NOMO-1 treated with DMSO at 0.1 percent for 48 hours (cell line): ENCODE results near the gene TDRD1.
A peak's percentile ranks its signal among the peaks of the same experiment; 100 is the strongest.
"Not testable (repeated sequence)": the region's sequence is repeated elsewhere in the genome, so short reads cannot be mapped to it uniquely, and the experiment has no call there.

Source experiments
- DNase-seq: peaks from one replicate; lab custom pipeline; 2025; ENCODE audit not compliant: unreplicated experiment; lab: John Stamatoyannopoulos, UW

The TDRD1 gene, protein sequence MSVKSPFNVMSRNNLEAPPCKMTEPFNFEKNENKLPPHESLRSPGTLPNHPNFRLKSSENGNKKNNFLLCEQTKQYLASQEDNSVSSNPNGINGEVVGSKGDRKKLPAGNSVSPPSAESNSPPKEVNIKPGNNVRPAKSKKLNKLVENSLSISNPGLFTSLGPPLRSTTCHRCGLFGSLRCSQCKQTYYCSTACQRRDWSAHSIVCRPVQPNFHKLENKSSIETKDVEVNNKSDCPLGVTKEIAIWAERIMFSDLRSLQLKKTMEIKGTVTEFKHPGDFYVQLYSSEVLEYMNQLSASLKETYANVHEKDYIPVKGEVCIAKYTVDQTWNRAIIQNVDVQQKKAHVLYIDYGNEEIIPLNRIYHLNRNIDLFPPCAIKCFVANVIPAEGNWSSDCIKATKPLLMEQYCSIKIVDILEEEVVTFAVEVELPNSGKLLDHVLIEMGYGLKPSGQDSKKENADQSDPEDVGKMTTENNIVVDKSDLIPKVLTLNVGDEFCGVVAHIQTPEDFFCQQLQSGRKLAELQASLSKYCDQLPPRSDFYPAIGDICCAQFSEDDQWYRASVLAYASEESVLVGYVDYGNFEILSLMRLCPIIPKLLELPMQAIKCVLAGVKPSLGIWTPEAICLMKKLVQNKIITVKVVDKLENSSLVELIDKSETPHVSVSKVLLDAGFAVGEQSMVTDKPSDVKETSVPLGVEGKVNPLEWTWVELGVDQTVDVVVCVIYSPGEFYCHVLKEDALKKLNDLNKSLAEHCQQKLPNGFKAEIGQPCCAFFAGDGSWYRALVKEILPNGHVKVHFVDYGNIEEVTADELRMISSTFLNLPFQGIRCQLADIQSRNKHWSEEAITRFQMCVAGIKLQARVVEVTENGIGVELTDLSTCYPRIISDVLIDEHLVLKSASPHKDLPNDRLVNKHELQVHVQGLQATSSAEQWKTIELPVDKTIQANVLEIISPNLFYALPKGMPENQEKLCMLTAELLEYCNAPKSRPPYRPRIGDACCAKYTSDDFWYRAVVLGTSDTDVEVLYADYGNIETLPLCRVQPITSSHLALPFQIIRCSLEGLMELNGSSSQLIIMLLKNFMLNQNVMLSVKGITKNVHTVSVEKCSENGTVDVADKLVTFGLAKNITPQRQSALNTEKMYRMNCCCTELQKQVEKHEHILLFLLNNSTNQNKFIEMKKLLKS

DNA sequence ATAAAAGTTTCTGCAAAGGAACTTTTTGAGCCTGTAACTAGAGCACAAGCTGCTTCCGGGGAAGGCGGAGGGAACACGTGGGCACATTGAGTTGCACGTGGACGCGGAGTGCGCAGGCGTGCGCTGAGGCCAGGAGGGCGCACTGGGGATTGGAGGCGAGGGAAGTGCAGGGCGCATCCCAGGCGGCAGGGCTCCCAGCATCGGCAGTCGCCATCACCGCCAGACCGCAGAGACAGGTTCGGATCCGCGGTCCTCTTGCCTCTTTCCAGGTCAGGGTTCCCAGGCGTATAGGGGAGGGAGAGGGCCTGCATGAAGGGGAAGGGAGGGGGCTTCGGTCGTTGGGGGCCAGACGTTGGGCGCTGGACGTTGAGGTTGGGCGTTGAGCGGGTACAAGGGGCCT is at the start of gene TDRD1:
Gene TDRD1 (plus strand): TSS at position 206 of the 400 bp plus-strand sequence. CDS start 8,479 bp downstream, outside the sequence.
- DNase-seq: no peak

DNA sequence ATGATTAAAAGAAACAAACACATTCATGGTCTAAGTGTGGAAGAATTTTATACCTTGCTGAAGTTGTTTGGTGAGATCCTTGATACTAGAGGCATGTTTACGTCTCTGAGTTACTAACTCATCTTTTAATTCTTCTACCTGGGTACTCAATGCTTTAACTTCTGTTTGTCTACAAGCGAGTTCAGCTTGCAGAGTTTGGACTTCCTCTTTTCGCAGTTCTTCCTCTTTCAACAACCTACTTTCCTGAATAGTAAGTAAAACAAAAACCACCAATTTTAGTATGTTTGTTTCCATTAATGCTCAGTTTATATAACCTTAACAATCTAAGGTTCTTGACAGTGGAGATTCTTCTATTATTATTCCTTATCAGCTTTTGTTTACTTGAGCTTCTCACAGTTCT is 48.1 kb upstream of the TDRD1 start:
- DNase-seq: peak; percentile 86

DNA sequence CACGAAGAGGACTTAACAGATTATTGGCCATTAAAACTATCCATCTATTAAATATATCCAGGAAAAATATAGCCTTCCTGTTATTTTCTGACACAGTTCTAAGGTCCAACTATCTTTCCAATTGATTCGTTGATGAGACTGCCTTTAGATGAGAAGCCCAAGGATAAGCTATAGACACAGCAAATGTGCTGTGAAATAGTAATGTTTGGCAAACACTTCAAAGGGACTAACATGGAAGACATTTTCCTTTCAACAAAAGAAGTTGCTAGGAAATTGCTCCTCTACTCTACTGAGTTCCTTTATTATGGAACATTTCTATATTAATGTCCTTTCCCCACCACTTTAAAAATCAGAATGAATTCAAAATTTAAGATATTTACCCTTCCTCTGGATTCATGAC is 43.7 kb upstream of the TDRD1 start:
- DNase-seq: no peak

DNA sequence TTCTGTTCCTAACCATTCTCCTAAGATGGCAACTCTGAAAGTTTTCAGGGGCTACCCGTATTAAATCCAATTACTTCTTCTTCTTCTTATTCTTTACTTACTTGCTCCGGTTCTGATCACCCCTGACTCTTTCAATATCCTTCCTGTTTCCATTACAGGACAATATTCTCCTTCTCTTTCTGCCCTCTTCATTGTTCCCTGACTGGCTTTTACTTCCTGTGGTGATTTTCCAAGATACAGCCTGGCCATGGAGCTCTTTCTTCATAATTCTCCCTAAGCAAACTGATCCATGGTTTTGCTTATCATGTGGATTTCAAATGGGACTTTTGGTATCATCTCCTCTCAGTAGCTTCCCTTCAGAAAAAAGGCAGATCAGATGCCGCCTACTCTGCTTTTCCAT is 40.6 kb upstream of the TDRD1 start:
- no peak for DNase-seq

DNA sequence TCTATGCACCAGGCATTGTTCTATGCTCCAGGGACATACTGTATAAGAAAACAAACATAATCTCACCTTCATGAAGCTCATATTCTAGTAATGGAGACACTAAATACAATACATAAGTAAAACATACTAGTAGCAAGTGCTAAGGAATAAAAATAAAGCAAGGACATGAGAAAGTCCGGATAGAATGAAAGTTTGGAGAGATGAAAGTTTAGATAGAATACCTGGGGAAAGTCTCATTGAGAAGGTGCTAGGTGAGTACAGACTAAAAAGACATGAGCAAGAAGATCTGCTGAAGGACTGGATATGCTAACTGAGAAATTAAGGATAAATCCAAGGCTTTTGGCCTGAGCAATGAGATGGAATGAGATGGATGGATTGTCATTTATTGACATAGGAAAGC is 39.1 kb upstream of the TDRD1 start:
- no peak for DNase-seq

DNA sequence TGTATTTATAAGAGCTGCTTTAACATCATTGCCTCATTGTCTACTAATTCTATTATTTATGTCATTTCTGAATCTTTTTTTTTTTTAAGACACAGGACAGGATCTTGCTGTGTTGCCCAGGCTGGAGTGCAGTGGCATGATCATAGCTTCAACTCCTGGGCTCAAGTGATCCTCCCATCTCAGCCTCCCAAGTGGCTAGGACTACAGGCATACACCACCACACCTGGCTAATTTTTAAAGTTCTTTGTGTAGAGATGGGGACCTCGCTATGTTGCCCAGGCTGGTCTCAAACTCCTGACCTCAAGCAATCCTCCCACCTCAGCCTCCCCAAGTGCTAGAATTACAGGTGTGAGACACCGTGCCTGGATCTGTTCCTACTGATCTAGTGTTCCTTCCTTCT is 38.3 kb upstream of the TDRD1 start:
- DNase-seq: not testable (repeated sequence)

DNA sequence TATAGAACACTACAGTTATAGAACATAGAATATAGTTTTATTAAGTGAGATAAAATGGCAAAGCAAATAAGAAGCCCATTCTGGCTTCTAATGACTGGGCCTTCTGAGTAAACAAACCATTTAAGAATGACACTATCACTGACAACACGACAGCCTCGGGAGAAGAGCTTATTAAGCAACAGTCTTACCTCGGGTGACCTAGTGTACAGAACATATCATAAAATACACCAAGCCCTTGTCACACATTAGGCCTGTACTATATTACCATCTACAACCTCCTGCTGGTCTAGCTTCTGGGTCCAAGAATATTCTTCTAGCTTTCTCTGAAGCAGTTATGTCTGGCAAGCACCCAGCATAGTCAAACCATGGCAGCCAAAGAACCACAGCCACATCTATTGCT is 37.1 kb upstream of the TDRD1 start:
- no peak for DNase-seq

DNA sequence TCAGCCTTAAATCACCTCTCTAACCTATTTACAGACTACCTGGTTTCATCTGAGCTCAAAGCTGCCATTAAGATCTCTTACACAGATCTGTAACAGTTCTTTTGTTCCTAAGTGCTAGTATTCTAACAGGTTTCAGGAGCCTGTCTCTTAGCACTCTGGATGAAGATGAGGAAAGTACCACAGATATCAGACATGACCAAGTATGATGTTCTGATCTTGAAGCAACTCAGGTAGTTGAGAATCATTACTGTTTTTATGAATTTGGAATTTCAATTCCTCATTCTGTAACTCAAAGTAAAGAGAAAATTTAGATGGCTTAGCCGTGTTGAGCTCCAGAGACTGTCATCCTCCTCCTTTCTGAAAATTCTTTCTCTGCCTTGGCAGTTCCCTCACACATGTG is 36.0 kb upstream of the TDRD1 start:
- no peak for DNase-seq

DNA sequence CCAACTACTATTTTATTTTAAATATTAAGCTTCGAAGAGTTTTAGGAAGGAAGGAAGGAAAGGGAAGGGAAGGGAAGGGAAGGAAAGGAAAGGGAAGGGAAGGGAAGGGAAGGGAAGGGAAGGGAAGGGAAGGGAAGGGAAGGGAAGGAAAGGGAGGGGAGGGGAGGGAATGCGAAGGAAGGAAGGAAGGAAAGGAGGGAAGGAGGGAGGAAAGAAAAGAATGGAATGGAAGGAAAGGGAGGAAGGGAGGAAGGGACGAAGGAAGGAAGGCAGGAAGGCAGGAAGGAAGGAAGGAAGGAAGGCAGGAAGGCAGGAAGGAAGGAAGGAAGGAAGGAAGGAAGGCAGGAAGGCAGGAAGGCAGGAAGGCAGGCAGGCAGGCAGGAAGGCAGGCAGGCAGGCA is 29.7 kb upstream of the TDRD1 start:
- not testable (repeated sequence) for DNase-seq

DNA sequence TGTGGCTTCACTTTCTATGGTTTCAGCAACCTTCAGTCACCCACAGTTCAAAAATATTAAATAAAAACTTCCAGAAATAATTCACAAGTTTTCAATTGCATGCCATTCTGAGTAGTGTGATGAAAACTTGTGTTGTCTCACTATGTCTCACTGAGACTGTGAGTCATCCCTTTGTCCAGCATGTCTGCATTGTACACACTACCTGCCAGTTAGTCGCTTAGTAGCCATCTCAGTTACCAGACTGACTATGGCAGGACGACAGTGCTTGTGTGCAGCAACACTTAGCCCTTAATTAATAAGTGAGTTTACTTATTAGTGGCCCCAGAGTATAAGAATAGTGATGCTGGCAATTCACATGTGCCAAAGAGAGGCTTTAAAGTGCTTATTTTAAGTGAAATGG is 27.7 kb upstream of the TDRD1 start:
- DNase-seq: no peak

DNA sequence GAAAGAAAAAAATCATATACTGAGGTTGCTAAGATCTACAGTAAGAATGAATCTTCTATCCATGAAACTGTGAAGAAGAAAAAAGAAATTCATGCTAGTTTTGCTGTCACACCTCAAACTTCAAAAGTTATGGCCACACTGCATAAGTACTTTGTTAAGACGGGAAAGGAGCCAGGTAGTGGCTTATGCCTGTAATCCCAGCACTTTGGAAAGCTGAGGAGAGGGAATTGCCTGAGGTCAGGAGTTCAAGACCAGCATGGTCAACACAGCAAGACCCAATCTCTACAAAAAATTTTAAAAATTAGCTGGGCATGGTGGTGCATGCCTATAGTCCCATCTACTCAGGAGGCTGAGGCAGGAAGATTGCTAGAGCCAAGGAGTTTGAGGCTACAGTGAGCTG is 27.3 kb upstream of the TDRD1 start:
- DNase-seq: no peak

DNA sequence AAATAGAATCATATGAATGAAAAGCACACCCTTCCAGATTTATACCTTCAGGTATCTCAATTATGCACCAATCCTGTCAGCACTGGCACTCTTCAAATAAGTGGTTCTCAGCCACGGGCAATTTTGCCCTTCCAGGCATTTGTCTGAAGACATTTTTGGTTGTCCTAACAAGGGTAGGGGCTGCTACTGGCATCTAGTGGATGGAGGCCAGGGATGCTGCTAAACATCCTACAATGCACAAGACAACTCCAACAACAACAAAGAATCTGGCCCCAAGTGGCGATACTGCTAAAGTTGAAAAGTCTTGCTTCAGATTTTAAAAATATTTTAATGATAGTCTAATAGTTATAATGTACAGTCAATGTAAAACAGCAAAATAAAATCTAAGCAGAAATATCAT is 21.2 kb upstream of the TDRD1 start:
- DNase-seq: no peak

DNA sequence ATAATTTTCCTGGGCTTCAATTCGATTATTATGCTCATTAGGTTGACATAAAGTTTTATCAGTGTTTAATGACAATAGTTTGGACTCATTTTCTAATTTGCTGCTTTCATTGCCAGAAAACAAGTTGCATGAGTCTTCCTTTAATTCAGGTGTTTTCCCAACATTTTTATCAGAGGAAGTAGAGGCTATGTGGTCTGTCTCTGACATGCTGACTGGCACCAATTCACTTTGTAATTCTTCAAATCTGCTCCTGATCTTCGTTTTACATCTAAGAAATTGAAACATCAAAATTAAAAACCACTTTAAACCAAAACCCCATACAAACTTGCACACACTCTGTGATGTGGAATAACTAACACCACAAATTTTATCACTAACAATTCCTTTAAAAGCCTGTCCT is 16.1 kb upstream of the TDRD1 start:
- no peak for DNase-seq

DNA sequence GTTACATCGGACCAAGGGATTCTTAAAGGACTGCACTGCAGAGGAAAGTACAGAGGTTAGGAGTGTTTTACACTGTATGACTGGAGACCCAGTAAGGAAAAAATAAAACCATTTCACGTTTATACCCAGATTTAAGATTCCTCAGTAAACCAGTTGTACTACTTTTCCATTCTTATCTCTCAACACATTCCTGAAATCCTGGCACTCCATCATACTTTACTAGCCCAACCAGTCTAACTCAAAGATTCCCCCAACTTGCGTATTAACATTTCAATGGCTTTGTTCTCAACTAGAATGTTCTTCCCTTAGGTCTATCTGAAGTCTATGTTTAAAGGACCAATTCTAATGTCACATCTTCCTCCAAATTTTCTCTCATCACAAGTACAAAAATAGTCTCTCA is 13.1 kb upstream of the TDRD1 start:
- no peak for DNase-seq

DNA sequence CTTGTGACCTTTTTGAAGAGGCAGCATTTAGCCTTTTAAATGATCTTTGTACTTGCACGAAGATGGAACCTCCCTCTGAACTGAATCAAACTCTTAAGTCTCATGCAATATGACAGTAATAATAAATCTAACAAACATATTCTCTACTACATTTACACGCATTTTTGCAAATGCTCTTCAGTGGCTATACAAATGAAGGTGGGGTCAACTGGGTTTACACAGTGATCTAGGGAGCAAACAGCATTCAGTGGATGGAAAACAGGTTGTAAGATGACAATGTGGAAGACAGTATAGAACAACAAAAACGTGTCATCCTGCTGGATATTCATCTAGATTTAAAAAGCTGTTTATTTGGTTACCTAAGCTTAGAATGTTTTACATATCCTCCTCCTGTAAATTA is 12.7 kb upstream of the TDRD1 start:
- no peak for DNase-seq

DNA sequence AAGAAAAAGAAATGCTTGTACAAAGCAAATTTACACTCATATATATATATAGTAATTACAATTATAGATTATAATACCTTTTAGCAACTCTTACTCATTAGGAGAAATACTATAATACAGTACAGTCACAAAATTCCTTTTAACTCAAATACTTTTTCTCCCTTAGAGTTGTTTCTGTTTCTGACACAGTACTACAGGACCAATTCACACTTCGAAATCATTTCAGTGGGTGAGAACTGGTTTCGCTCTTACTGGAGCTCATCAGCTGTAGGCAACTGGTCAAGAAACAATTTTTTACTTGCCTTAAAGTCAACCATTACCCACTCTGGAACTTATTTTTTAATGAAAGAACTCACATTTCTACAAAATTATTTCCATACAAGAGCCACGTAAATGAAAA is 11.2 kb upstream of the TDRD1 start:
- DNase-seq: no peak

DNA sequence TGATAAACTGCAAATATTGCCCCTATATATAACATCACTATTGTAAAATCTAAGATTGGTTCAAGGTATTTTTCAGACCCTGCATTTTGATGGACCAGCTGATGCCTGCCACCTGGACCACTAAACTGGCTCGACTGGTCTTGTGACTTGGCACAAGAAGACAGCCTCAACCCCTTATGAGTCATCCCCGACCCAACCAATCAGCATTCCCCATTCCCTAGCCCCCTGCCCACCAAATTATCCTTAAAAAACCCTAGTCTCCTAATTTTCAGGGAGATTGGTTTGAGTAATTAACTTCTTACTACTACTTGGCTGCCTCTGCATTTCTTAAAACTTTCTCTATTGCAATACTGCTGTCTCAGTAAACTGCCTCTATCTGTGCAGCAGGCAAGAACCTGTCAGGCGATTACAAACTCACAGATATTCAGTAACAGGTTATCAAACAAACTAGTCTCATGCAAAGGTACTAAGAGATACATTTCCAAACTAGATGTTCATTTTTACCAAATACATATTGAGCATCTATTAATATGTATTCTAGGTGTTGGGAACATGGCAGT is 10.6 kb upstream of the TDRD1 start:
- no peak for DNase-seq

DNA sequence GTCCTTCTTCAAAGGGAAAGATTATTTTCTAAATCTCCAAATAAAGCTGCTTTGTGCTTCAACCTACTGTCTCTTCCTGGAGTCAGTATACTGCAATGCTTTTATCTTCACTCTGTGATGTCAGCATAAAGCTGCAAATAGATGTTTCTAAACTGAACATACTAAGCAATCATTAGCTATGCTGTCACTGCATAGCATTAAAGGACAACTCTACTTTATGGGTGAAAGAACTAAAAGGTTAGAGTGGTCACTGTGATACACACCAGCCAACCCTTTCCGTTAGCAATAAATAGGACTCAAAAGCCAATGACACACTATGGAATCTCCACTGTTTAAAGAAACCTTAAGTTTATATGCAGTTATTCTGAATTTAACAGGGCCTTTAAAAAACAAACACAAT is 6.9 kb upstream of the TDRD1 start:
- DNase-seq: no peak

DNA sequence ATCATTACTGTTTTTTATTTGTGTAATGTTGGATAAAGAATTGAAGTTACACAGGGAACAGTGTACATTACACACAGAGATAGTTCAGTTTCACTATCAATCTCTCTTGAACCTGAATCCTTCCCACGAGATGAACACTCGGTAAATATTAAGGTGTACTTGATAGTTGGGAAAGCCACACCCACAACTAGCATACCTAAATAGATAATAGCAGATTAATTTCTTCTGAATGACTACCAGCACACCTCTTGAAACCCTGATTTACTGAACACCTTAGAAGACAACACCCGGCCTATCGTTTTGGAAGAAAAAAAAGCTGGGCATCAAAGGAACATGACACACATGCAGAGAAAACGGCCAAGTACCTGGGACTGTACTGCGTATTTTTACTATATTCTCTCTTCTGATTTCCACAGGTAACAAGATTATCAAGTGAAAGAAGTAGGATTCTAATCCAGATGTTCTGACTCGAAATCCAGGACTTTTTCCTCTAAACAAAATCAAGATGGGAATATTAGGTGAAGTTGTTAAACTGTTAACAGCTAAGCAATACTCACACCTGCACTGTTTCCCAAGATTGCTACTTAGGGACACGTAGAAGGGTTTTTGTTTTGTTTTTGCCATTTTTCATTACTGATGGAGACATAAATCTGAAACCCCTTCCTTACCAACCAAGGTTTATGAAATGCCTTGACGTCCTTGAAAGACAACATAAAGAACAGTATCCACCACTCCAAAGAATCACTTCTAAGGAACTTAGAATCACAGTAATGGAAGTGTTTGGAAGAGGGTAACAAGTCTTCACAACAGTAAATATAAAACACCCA is 6.2 kb upstream of the TDRD1 start:
- no peak for DNase-seq

DNA sequence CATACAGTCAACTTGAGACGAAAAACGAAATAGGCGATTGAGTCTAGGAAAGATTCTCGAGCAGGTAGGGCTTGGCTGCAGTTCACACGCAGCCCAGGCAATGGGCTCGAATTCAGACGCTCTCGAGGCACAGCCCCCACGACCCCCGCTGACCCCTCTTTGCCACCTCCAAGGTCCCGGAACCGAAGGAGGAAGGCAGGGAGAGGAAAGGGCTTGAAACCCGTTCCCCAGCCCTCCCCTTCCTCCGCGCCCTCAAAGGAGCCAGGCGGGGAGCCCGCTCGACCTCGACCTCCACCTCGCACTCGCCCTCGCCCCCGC is 5.6 kb upstream of the TDRD1 start:
- no peak for DNase-seq
